ENCODE data around the gene PEX26.
"Not testable (repeated sequence)": the region's sequence is repeated elsewhere in the genome, so short reads cannot be mapped to it uniquely, and the experiment has no call there.

Gene PEX26

GRCh38 chr22:18071968-18072310 is 5.9 kb upstream of the PEX26 start:
- no peak for TF ChIP-seq CTCF (IDR thresholded peaks at IDR 0.05; ENCODE audit: low read depth, low read length, missing control alignments)
- no peak overlapping the region for H3K4me3 ChIP-seq (ENCODE audit: low read depth, low read length)
- in situ Hi-C loops (cut with HindIII; ENCODE audit: low sequenced_read_pairs): no loop called here
- DNase-seq (ENCODE audit: low read depth): no peak

DNA sequence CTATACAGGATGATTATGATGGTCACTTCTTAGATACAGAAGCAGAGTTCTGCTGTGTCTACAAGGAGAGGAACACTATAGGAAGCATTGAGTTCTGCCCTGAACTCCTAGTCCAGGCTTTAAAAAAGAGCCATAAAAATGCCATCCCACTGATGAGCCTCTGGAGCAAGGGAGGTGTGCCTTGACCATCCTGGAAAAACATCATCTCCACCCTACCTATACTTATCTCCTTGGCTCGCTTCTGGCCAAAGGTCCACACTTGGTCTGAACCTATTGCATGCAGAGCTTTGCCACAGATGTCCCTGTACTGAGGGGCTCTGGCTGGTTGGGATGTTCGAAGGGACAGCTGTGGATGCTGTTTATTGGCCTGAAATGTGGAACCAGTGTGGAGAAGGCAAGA is 4.3 kb upstream of the PEX26 start:
- TF ChIP-seq CTCF (IDR thresholded peaks at IDR 0.05; ENCODE audit: low read depth, low read length, missing control alignments): no peak
- DNase-seq (ENCODE audit: low read depth): no peak
- in situ Hi-C loops (cut with HindIII; ENCODE audit: low sequenced_read_pairs): no loop called here
- no peak overlapping the region for H3K4me3 ChIP-seq (ENCODE audit: low read depth, low read length)

- H3K4me3 ChIP-seq (ENCODE audit: low read depth, low read length); in situ Hi-C loops (cut with HindIII; ENCODE audit: low sequenced_read_pairs); DNase-seq (ENCODE audit: low read depth): not testable (repeated sequence)
Measured at GRCh38 chr22:18073927-18074326, 3.9 kb upstream of the PEX26 start.

DNA sequence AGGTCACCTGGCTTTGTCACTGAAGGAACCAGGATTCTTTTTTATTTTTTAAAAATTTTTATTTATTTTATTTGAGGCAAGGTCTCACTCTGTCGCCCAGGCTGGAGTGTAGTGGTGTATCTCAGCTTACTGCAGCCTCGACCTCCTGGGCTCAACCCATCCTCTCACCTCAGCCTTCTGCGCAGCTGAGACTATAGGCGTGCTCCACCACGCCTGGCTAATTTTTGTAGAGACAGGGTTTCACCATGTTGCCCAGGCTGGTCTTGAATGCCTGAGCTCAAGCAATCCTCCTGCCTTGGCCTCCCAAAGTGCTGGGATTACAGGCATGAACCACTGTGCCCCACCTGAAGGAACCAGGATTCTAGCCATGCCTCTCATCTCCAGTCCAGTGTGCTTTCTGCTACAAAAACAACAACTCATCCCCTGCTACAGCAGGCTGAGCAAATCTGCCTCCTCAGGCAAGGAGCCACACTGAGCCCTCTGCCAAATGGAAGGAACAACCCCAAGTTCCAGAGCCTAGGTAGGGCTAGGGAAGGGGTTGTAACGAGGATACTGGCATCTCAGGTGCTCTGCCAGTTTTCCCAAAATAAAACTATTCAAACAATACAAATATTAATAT is 2.6 kb upstream of the PEX26 start:
- no peak for DNase-seq (ENCODE audit: low read depth)
- H3K4me3 ChIP-seq (ENCODE audit: low read depth, low read length): no peak overlapping the region
- TF ChIP-seq CTCF (IDR thresholded peaks at IDR 0.05; ENCODE audit: low read depth, low read length, missing control alignments): no peak
- in situ Hi-C loops (cut with HindIII; ENCODE audit: low sequenced_read_pairs): loop anchor here (5.0 kb wide), 1 partner anchor 73 kb away; no protein-coding TSS in a partner anchor

- peak; percentile 75 for TF ChIP-seq CTCF (IDR thresholded peaks at IDR 0.05; ENCODE audit: low read depth, low read length, missing control alignments)
- DNase-seq (ENCODE audit: low read depth): peak; percentile 85
- in situ Hi-C loops (cut with HindIII; ENCODE audit: low sequenced_read_pairs): loop anchor here (5.0 kb wide), 1 partner anchor 74 kb away; no protein-coding TSS in a partner anchor
- no peak overlapping the region for H3K4me3 ChIP-seq (ENCODE audit: low read depth, low read length)
Measured at GRCh38 chr22:18075720-18076497, 1.9 kb upstream of the PEX26 start.

DNA sequence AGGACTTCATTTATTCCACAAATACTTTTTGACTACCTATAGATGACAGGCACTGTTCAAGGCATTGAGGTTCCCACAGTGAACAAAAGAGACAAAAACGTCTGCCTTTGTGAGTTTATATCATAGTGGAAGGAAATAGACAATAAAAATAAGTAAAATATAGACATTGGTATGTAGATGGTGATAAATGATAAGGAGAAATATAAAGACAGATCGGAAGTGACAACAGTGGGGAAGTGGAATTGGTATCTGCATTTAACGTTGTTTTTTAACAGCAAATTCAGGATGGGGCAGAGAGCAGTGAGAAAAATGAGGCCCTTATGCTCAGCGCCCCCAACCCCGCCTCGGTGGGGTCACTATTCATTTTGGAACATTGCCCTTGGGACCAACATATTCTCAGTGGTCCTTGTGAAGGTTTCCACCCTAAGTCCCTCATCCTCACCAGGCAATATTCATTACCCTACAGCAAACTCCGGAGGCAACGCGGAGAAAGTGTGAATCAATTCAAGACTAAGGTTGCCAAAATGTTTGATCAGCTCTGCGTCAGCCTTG is 627 bp upstream of the PEX26 start:
- in situ Hi-C loops (cut with HindIII; ENCODE audit: low sequenced_read_pairs): loop anchor here (5.0 kb wide), 1 partner anchor 75 kb away; no protein-coding TSS in a partner anchor
- H3K4me3 ChIP-seq (ENCODE audit: low read depth, low read length): peak overlapping the region; percentile 86
- TF ChIP-seq CTCF (IDR thresholded peaks at IDR 0.05; ENCODE audit: low read depth, low read length, missing control alignments): no peak
- no peak for DNase-seq (ENCODE audit: low read depth)
